HL-60 (cell line): ENCODE results near the gene KIAA0930.

Source experiments
- DNase-seq, 2 experiments: peaks; one replicate each; pipeline ENCODE4 v3.0.0-alpha.2; 2010 to 2020; ENCODE audit warnings: low read depth in 1 of 2, low spot score in 1 of 2
- H3K27ac ChIP-seq: fragments of 250-450 bp; sonication (Bioruptor Pico); replicated peaks from 2 replicates; pipeline ENCODE4 v1.5.1; 2020; ENCODE audit warnings: mild to moderate bottlenecking, moderate library complexity
- H3K27me3 ChIP-seq: fragments of 250-450 bp; sonication (Bioruptor Pico); 2 replicates; pipeline ENCODE4 v1.5.1; 2021; ENCODE audit warnings: mild to moderate bottlenecking, moderate library complexity; ENCODE audit not compliant: insufficient read depth, poor library complexity, severe bottlenecking
- H3K4me3 ChIP-seq: replicated peaks from 2 replicates; pipeline ENCODE4 v1.5.1; 2011; ENCODE audit warnings: mild to moderate bottlenecking, control low read depth, low read length; ENCODE audit not compliant: insufficient read depth
- CTCF ChIP-seq: IDR thresholded peaks from one replicate; pipeline ENCODE4 v1.5.1; 2011; ENCODE audit warnings: low read length, control low read depth, inconsistent platforms; ENCODE audit not compliant: insufficient read depth
- GABPA ChIP-seq: IDR thresholded peaks from 2 replicates; pipeline ENCODE4 v1.6.1; 2012; ENCODE audit warnings: low read depth
- POLR2AphosphoS5 ChIP-seq: IDR thresholded peaks from 2 replicates; pipeline ENCODE4 v1.6.1; 2012; ENCODE audit warnings: low read depth
- REST ChIP-seq: IDR thresholded peaks from 2 replicates; pipeline ENCODE4 v1.6.1; 2012; ENCODE audit warnings: low read depth; ENCODE audit not compliant: insufficient replicate concordance
- SPI1 ChIP-seq: IDR thresholded peaks from 2 replicates; pipeline ENCODE4 v1.6.1; 2012; ENCODE audit warnings: low read depth, mild to moderate bottlenecking, borderline replicate concordance

The KIAA0930 gene

GRCh38 chr22:45181766-45182165 lies 58.9 kb downstream of the KIAA0930 start:
- no peak overlapping the region for H3K27ac ChIP-seq
- no peak overlapping the region for H3K4me3 ChIP-seq
- no peak for TF ChIP-seq REST
- no peak for TF ChIP-seq SPI1
- TF ChIP-seq CTCF = no peak
- TF ChIP-seq GABPA = no peak
- no peak for TF ChIP-seq POLR2AphosphoS5
- no peaks in the 10 kb centered on the region for H3K27me3 ChIP-seq
- DNase-seq = no peak

- Histone ChIP-seq H3K27ac (no peak overlapping the region), H3K4me3 (no peak overlapping the region), H3K27me3 (no peaks in the 10 kb centered on the region)
- no peak for DNase-seq
- TF ChIP-seq REST = no peak
- TF ChIP-seq POLR2AphosphoS5 = no peak
- no peak for TF ChIP-seq GABPA
- TF ChIP-seq CTCF = no peak
- no peak for TF ChIP-seq SPI1
These were observed 59.5 kb downstream of the KIAA0930 start for GRCh38 chr22:45181240-45181639.

- DNase-seq = no peak
- no peak overlapping the region for H3K4me3 ChIP-seq
- TF ChIP-seq REST (no peak), POLR2AphosphoS5 (no peak), CTCF (no peak), GABPA (no peak), SPI1 (no peak)
- H3K27ac ChIP-seq = no peak overlapping the region
- H3K27me3 ChIP-seq = no peaks in the 10 kb centered on the region
These were observed 60.5 kb downstream of the KIAA0930 start for GRCh38 chr22:45180146-45180679.
